Sigmoid colon (tissue), 7 donors: ENCODE data around the gene KLHL29. TPM values are rescaled to one million over a fixed set of nuclear protein-coding genes. Genes with fewer than 3 reads are reported as not detected.

Experiments
- DNase-seq: peaks from one replicate; pipeline ENCODE4 v3.0.0-alpha.2; 2019
- H3K27ac ChIP-seq, 4 donors: fragments of 200-600 bp; sonication (generic); one replicate each; pipeline ENCODE4 v1.5.1; 2016 to 2019; ENCODE audit warnings: mild to moderate bottlenecking in 1 of 4
- H3K27me3 ChIP-seq, 3 donors: fragments of 200-600 bp; sonication (generic); one replicate each; pipeline ENCODE4 v1.5.1; 2019; ENCODE audit warnings: mild to moderate bottlenecking in 1 of 3
- H3K36me3 ChIP-seq, 4 donors: fragments of 200-600 bp; sonication (generic); one replicate each; pipeline ENCODE4 v1.5.1; 2016 to 2019
- H3K4me1 ChIP-seq, 4 donors: fragments of 200-600 bp; sonication (generic); one replicate each; pipeline ENCODE4 v1.5.1; 2017 to 2019
- H3K4me3 ChIP-seq, 4 donors: fragments of 200-600 bp; sonication (generic); one replicate each; pipeline ENCODE4 v1.5.1; 2017 to 2019; ENCODE audit warnings: mild to moderate bottlenecking in 2 of 4, moderate library complexity in 1 of 4
- H3K9me3 ChIP-seq, 4 donors: fragments of 200-600 bp in 3 of 4; sonication (generic) in 3 of 4; one replicate each; pipeline versions ENCODE4 v1.5.1 to v1.6.1; 2013 to 2019
- CTCF ChIP-seq, 4 experiments: fragments of 450-650 bp in 3 of 4; fragments of 200-600 bp in 1 of 4; IDR thresholded peaks; one replicate each; pipeline ENCODE4 v1.5.1; 2016 to 2019; ENCODE audit warnings: antibody characterized with exemption in 4 of 4, mild to moderate bottlenecking in 3 of 4, moderate library complexity in 2 of 4
- EP300 ChIP-seq, 4 donors: sonication (generic); formaldehyde crosslinking; IDR thresholded peaks; one replicate each; pipeline ENCODE4 v1.6.1; 2017; ENCODE audit warnings: antibody characterized with exemption in 4 of 4
- POLR2A ChIP-seq, 2 donors: fragments of 450-650 bp; IDR thresholded peaks; one replicate each; pipeline ENCODE4 v1.6.1; 2016; ENCODE audit warnings: antibody characterized with exemption in 2 of 2, mild to moderate bottlenecking in 2 of 2, moderate library complexity in 2 of 2
- POLR2AphosphoS5 ChIP-seq, 4 donors: sonication (generic); formaldehyde crosslinking; IDR thresholded peaks; one replicate each; pipeline ENCODE4 v1.6.1; 2017; ENCODE audit warnings: antibody characterized with exemption in 4 of 4
- WGBS, 2 donors: extraction: QIAGEN DNeasy Blood & Tissue Kit; methylation state at CpG; one replicate each; pipeline ENCODE4 v1.1.7; 2013; 5-methylcytosine and 5-hydroxymethylcytosine counted together
- intact Hi-C: fragments of 100-400 bp; cut with DNase I; formaldehyde crosslinking; loops from one replicate; pipeline ENCODE4 v1.15.1; 2023
- polyA plus RNA-seq, 3 donors: library from polyadenylated mRNA; stranded (reverse); fragments of 200-250 nt; gene quantifications; one replicate each; pipeline ENCODE4 v1.2.3, GENCODE V29; 2013
- total RNA-seq, 4 donors: library from RNA; depleted of rRNA; stranded (reverse); fragments of >200 nt; gene quantifications; one replicate each; pipeline ENCODE4 v1.1.0, GENCODE V29; 2016
- donor health status: healthy with polysubstance abuse.
- donor health status: Bipolar disorder and iron deficiency.
- donor health status: healthy.

Gene KLHL29
- total and polyA plus RNA-seq, 7 donors: 0.46 to 25.5 (median 6.3) TPM

GRCh38 chr2:23622966-23623675, 238.1 kb downstream of the KLHL29 start:
- peak overlapping the region in 3 of 4 donors; percentile 91 to 96 (median 95) for H3K27ac ChIP-seq
- H3K4me1 ChIP-seq: peaks cover 0 to 72% (median 49%) of the 10 kb centered on the region in 4 donors
- TF ChIP-seq POLR2A (IDR thresholded peaks at IDR 0.05): no peak
- no peak for TF ChIP-seq EP300 (IDR thresholded peaks at IDR 0.05)
- no peak for TF ChIP-seq CTCF (IDR thresholded peaks at IDR 0.05)
- DNase-seq: peak; percentile 57
- 88 to 92% methylated on average over 14 of the region's 14 CpGs for WGBS, 2 donors
- no peaks in the 10 kb centered on the region for H3K36me3 ChIP-seq
- H3K4me3 ChIP-seq: no peak overlapping the region
- peaks cover 0 to 4% (median 0%) of the 10 kb centered on the region in 4 donors for H3K9me3 ChIP-seq
- intact Hi-C loops: loop anchor here (5.0 kb wide), 1 partner anchor 39 kb away; no protein-coding TSS in a partner anchor
- H3K27me3 ChIP-seq: no peaks in the 10 kb centered on the region

- H3K9me3 ChIP-seq: peaks cover 0 to 4% (median 0%) of the 10 kb centered on the region in 4 donors
- intact Hi-C loops: loop anchor here (5.0 kb wide), 1 partner anchor 38 kb away; no protein-coding TSS in a partner anchor
- H3K4me3 ChIP-seq: no peak overlapping the region
- H3K36me3 ChIP-seq: no peaks in the 10 kb centered on the region
- H3K27ac ChIP-seq: no peak overlapping the region
- H3K4me1 ChIP-seq: peaks cover 0 to 61% (median 37%) of the 10 kb centered on the region in 4 donors
- TF ChIP-seq POLR2AphosphoS5 (IDR thresholded peaks at IDR 0.05): no peak
- TF ChIP-seq CTCF (IDR thresholded peaks at IDR 0.05): peak in 1 of 4 experiments; percentile 30
- 61 to 77% methylated on average over 5 of the region's 5 CpGs for WGBS, 2 donors
- no peaks in the 10 kb centered on the region for H3K27me3 ChIP-seq
- DNase-seq: peak; percentile 30
These were observed 239.4 kb downstream of the KLHL29 start for GRCh38 chr2:23624378-23624777.

- intact Hi-C loops: loop anchor here (5.0 kb wide), 1 partner anchor 37 kb away; no protein-coding TSS in a partner anchor
- TF ChIP-seq POLR2A (IDR thresholded peaks at IDR 0.05): no peak
- no peak for TF ChIP-seq POLR2AphosphoS5 (IDR thresholded peaks at IDR 0.05)
- TF ChIP-seq CTCF (IDR thresholded peaks at IDR 0.05): no peak
- no peak for TF ChIP-seq EP300 (IDR thresholded peaks at IDR 0.05)
- Histone ChIP-seq H3K27me3 (no peaks in the 10 kb centered on the region), H3K4me1 (peaks cover 0 to 59% (median 33%) of the 10 kb centered on the region in 4 donors), H3K27ac (no peak overlapping the region), H3K4me3 (no peak overlapping the region), H3K9me3 (peaks cover 0 to 4% (median 0%) of the 10 kb centered on the region in 4 donors), H3K36me3 (no peaks in the 10 kb centered on the region)
- no peak for DNase-seq
- 66 to 81% methylated on average over 4 of the region's 4 CpGs for WGBS, 2 donors
These were observed 239.9 kb downstream of the KLHL29 start for GRCh38 chr2:23624915-23625314.

GRCh38 chr2:23625726-23626125, 240.7 kb downstream of the KLHL29 start:
- Histone ChIP-seq H3K27ac (no peak overlapping the region), H3K36me3 (no peaks in the 10 kb centered on the region), H3K4me1 (peaks cover 0 to 57% (median 29%) of the 10 kb centered on the region in 4 donors), H3K4me3 (no peak overlapping the region), H3K27me3 (no peaks in the 10 kb centered on the region), H3K9me3 (peaks cover 0 to 4% (median 0%) of the 10 kb centered on the region in 4 donors)
- TF ChIP-seq POLR2A (IDR thresholded peaks at IDR 0.05) (no peak), EP300 (IDR thresholded peaks at IDR 0.05) (no peak), POLR2AphosphoS5 (IDR thresholded peaks at IDR 0.05) (no peak)
- 89 to 91% methylated on average over 4 of the region's 4 CpGs for WGBS, 2 donors
- intact Hi-C loops: no loop called here
- DNase-seq: no peak

GRCh38 chr2:23626701-23627230, 241.8 kb downstream of the KLHL29 start:
- TF ChIP-seq POLR2AphosphoS5 (IDR thresholded peaks at IDR 0.05) (no peak), CTCF (IDR thresholded peaks at IDR 0.05) (no peak), EP300 (IDR thresholded peaks at IDR 0.05) (no peak), POLR2A (IDR thresholded peaks at IDR 0.05) (no peak)
- no peak for DNase-seq
- peaks cover 0 to 4% (median 0%) of the 10 kb centered on the region in 4 donors for H3K9me3 ChIP-seq
- 89 to 94% methylated on average over 17 of the region's 17 CpGs for WGBS, 2 donors
- no peak overlapping the region for H3K4me3 ChIP-seq
- peaks cover 0 to 47% (median 20%) of the 10 kb centered on the region in 4 donors for H3K4me1 ChIP-seq
- no peaks in the 10 kb centered on the region for H3K27me3 ChIP-seq
- peak overlapping the region in 1 of 4 donors; percentile 50 for H3K27ac ChIP-seq
- intact Hi-C loops: no loop called here
- no peaks in the 10 kb centered on the region for H3K36me3 ChIP-seq
